ENCODE results near the gene PTGIS. TPM values are rescaled to one million over a fixed set of nuclear protein-coding genes. Genes with fewer than 3 reads are reported as not detected.

The PTGIS gene
- polyA plus RNA-seq, 2 of the 4 experiments (the other 2 are of a cell fraction), result 0.03 to 0.04 TPM

DNA sequence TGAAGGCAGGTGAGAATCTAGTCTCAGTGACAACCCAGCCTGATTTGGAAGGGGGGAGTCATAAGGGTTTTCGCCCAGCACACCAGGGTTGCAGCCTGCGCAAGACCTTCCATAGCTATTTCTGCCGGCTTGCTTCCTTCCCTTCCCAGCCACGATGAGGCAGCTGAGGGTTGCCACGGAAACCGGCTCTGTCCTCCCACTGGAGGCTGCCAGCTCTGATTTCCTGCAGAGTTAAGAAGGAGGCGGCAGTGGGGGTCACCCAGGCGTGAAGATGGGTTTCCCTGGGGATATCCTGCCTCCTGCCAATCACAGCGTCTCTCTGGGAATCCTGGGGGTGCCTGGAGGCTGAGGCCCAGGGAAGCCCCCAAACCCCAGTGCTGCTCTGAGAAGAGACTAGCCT is 62.4 kb downstream of the PTGIS start:
- H3K9me3 ChIP-seq, result no peaks in the 10 kb centered on the region
- ATAC-seq, result peak in 1 of 2 experiments; percentile 21; a peak in 1 of 6 replicates
- H3K4me1 ChIP-seq, result peaks cover 8% of the 10 kb centered on the region; the same call in 1 of the 3 replicates
- DNase-seq (ENCODE audit: low read depth in 1 of 2, low spot score in 1 of 2), result no peak
- no peak overlapping the region for H3K27ac ChIP-seq
- no peak overlapping the region for H3K4me3 ChIP-seq
- ChIA-PET POLR2A (no interaction called here), CTCF (interaction anchor here (0.6 to 17.6 kb wide), 11 partner anchors 13 to 182 kb away, joined by 3 to 219 read pairs (median 12); partner anchors contain the start of gene KCNB1)
- TF ChIP-seq ESRRA (IDR thresholded peaks at IDR 0.05; ENCODE audit: borderline replicate concordance, low read length), result no peak
- TF ChIP-seq RCOR1 (IDR thresholded peaks at IDR 0.05; ENCODE audit: low read depth, low read length), result no peak
- no peak for TF ChIP-seq BHLHE40 (IDR thresholded peaks at IDR 0.05; ENCODE audit: low read depth, low read length)
- TF ChIP-seq ZC3H11A (IDR thresholded peaks at IDR 0.05), result no peak
- no peak for TF ChIP-seq RNF2 (IDR thresholded peaks at IDR 0.05; ENCODE audit: borderline replicate concordance, low read depth)
- no peak for TF ChIP-seq ZSCAN20 (CRISPR knock-in tag; IDR thresholded peaks at IDR 0.05)
- no peak for TF ChIP-seq JUN (IDR thresholded peaks at IDR 0.05)
- TF ChIP-seq KDM5A (IDR thresholded peaks at IDR 0.05), result no peak
- TF ChIP-seq CBX8 (IDR thresholded peaks at IDR 0.05), result no peak
- TF ChIP-seq HOXB13 (CRISPR knock-in tag; IDR thresholded peaks at IDR 0.05; ENCODE audit: low read depth), result no peak
- no peak for TF ChIP-seq PBX3 (IDR thresholded peaks at IDR 0.05)
- TF ChIP-seq POLR2A (IDR thresholded peaks at IDR 0.05; ENCODE audit: low read length), result no peak
- 59% methylated on average over 4 of the region's 9 CpGs for WGBS (ENCODE audit: missing lambda C conversion rate)
- H3K4me2 ChIP-seq, result no peak overlapping the region
- FAIRE-seq, result no peak

DNA sequence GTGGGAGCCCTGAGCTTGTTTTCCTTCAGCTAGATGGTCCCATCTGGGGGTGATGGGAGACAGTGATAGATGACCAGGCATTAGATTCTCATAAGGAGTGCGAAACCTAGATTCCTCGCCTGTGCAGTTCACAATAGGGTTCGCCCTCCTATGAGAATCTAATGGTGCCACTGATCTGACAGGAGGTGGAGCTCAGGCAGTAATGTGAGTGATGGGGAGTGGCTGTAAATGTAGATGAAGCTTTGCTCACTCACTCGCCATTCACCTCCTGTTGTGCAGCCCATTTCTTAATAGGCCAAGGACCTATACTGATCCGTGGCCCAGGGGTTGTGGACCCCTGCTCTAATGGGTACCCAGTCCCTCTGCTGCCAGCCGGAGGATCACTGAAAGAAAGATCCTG is 64.8 kb downstream of the PTGIS start:
- ATAC-seq, result no peak
- ChIA-PET POLR2A (no interaction called here), CTCF (interaction anchor here (0.9 to 17.6 kb wide), 7 partner anchors 20 to 386 kb away, joined by 3 to 219 read pairs (median 4); partner anchors contain the start of gene KCNB1)
- 53% methylated on average over 6 of the region's 6 CpGs for WGBS (ENCODE audit: missing lambda C conversion rate)
- Histone ChIP-seq H3K9me3 (no peaks in the 10 kb centered on the region), H3K4me2 (no peak overlapping the region), H3K4me1 (peaks cover under 1% of the 10 kb centered on the region; the same call in 1 of the 3 replicates), H3K4me3 (no peak overlapping the region), H3K27ac (no peak overlapping the region)
- TF ChIP-seq KDM1A (IDR thresholded peaks at IDR 0.05; ENCODE audit: low read depth) (no peak), CBX2 (IDR thresholded peaks at IDR 0.05; ENCODE audit: borderline replicate concordance, low read depth) (no peak), NPAS2 (CRISPR knock-in tag; IDR thresholded peaks at IDR 0.05; ENCODE audit: borderline replicate concordance) (no peak), BCL3 (IDR thresholded peaks at IDR 0.05) (no peak), ZSCAN20 (CRISPR knock-in tag; IDR thresholded peaks at IDR 0.05) (no peak), POLR2A (IDR thresholded peaks at IDR 0.05; ENCODE audit: low read length) (no peak), GATA3 (IDR thresholded peaks at IDR 0.05; ENCODE audit: borderline replicate concordance) (no peak), CBX8 (IDR thresholded peaks at IDR 0.05) (no peak), EHF (CRISPR knock-in tag; IDR thresholded peaks at IDR 0.05) (no peak), USF2 (IDR thresholded peaks at IDR 0.05) (no peak)
- TF ChIP-seq, protein P1, sequence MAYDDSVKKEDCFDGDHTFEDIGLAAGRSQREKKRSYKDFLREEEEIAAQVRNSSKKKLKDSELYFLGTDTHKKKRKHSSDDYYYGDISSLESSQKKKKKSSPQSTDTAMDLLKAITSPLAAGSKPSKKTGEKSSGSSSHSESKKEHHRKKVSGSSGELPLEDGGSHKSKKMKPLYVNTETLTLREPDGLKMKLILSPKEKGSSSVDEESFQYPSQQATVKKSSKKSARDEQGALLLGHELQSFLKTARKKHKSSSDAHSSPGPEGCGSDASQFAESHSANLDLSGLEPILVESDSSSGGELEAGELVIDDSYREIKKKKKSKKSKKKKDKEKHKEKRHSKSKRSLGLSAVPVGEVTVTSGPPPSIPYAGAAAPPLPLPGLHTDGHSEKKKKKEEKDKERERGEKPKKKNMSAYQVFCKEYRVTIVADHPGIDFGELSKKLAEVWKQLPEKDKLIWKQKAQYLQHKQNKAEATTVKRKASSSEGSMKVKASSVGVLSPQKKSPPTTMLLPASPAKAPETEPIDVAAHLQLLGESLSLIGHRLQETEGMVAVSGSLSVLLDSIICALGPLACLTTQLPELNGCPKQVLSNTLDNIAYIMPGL (CRISPR knock-in tag; IDR thresholded peaks at IDR 0.05; ENCODE audit: borderline replicate concordance), result no peak
- no peak for DNase-seq (ENCODE audit: low read depth in 1 of 2, low spot score in 1 of 2)
- no peak for FAIRE-seq
